Cerebellar nuclear complex (tissue), 1 donor: Measurements from ENCODE around the gene PRKACA.
"Not testable (repeated sequence)": the region's sequence is repeated elsewhere in the genome, so short reads cannot be mapped to it uniquely, and the experiment has no call there.

ENCODE experiments used
- DNase-seq, 2 experiments: peaks; one replicate each; lab custom pipeline; 2025; lab: John Stamatoyannopoulos, UW

Gene PRKACA

GRCh38 chr19:14147797-14148605 lies 30.4 kb upstream of the PRKACA start:
- DNase-seq = no peak

GRCh38 chr19:14146789-14147216 lies 29.2 kb upstream of the PRKACA start:
- no peak for DNase-seq

GRCh38 chr19:14146169-14146568 lies 28.6 kb upstream of the PRKACA start:
- DNase-seq = not testable (repeated sequence)

- DNase-seq = no peak
These were observed 27.8 kb upstream of the PRKACA start for GRCh38 chr19:14145381-14145780.

- DNase-seq = no peak
These were observed 25.0 kb upstream of the PRKACA start for GRCh38 chr19:14142262-14143190.

GRCh38 chr19:14141041-14141440 lies 23.5 kb upstream of the PRKACA start:
- no peak for DNase-seq

- DNase-seq = no peak
These were observed 22.4 kb upstream of the PRKACA start for GRCh38 chr19:14139944-14140343.

GRCh38 chr19:14138576-14139265 lies 21.2 kb upstream of the PRKACA start:
- no peak for DNase-seq

GRCh38 chr19:14136509-14137281 lies 19.1 kb upstream of the PRKACA start, which contains the start of gene ASF1B:
TSS of gene ASF1B (minus strand) at chr19:14136589. CDS start at chr19:14136456, 133 bp downstream.
- DNase-seq = peak; percentile 100

GRCh38 chr19:14135985-14136508 lies 18.5 kb upstream of the PRKACA start:
- no peak for DNase-seq

GRCh38 chr19:14135355-14135754 lies 17.8 kb upstream of the PRKACA start:
- DNase-seq = no peak

GRCh38 chr19:14127929-14128509 lies 10.5 kb upstream of the PRKACA start:
- DNase-seq = no peak

- DNase-seq = no peak
These were observed 9.6 kb upstream of the PRKACA start for GRCh38 chr19:14127176-14127575.

- DNase-seq = no peak
These were observed 5.4 kb upstream of the PRKACA start for GRCh38 chr19:14122924-14123323.

- DNase-seq = no peak
These were observed 2.9 kb upstream of the PRKACA start for GRCh38 chr19:14120497-14120780.

- DNase-seq = no peak
These were observed 2.3 kb upstream of the PRKACA start for GRCh38 chr19:14119644-14120496.

GRCh38 chr19:14119146-14119545 lies 1.6 kb upstream of the PRKACA start:
- no peak for DNase-seq

- DNase-seq = peak in 1 of 2 experiments; percentile 24
These were observed 846 bp upstream of the PRKACA start for GRCh38 chr19:14118165-14119051.
